ENCODE data around the gene TEPSIN.

The TEPSIN gene

DNA sequence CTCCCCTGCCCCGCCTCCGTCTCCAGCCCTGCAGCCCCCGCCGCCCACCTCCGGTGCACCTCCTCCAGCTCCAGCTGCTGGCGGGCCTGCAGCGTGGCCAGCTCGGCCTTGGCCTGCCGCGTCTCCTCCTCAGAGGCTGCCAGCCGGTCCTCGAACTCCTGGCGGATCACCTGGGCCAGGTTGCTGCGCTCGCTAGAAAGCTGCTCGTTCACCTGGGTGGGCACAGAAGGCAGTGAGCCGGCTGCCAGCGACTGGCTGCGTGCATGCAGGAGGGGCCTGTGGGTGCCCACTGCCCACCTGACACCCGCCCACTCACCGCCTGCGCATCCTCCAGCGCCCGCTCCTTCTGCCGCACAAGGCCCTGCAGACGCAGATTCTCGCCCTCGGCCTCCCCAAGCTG is 48.3 kb downstream of the TEPSIN start:
- TF ChIP-seq TCF12 (IDR thresholded peaks at IDR 0.05; ENCODE audit: low read depth) (no peak), CEBPB (IDR thresholded peaks at IDR 0.05) (no peak), ZBTB7A (IDR thresholded peaks at IDR 0.05; ENCODE audit: low read depth) (no peak), RAD21 (IDR thresholded peaks at IDR 0.05; ENCODE audit: low read depth) (no peak), TEAD4 (IDR thresholded peaks at IDR 0.05) (no peak), CREB1 (IDR thresholded peaks at IDR 0.05; ENCODE audit: low read depth) (no peak)
- TF ChIP-seq, protein P1, sequence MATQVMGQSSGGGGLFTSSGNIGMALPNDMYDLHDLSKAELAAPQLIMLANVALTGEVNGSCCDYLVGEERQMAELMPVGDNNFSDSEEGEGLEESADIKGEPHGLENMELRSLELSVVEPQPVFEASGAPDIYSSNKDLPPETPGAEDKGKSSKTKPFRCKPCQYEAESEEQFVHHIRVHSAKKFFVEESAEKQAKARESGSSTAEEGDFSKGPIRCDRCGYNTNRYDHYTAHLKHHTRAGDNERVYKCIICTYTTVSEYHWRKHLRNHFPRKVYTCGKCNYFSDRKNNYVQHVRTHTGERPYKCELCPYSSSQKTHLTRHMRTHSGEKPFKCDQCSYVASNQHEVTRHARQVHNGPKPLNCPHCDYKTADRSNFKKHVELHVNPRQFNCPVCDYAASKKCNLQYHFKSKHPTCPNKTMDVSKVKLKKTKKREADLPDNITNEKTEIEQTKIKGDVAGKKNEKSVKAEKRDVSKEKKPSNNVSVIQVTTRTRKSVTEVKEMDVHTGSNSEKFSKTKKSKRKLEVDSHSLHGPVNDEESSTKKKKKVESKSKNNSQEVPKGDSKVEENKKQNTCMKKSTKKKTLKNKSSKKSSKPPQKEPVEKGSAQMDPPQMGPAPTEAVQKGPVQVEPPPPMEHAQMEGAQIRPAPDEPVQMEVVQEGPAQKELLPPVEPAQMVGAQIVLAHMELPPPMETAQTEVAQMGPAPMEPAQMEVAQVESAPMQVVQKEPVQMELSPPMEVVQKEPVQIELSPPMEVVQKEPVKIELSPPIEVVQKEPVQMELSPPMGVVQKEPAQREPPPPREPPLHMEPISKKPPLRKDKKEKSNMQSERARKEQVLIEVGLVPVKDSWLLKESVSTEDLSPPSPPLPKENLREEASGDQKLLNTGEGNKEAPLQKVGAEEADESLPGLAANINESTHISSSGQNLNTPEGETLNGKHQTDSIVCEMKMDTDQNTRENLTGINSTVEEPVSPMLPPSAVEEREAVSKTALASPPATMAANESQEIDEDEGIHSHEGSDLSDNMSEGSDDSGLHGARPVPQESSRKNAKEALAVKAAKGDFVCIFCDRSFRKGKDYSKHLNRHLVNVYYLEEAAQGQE (IDR thresholded peaks at IDR 0.05; ENCODE audit: low read depth): no peak
- TF ChIP-seq, protein P2, sequence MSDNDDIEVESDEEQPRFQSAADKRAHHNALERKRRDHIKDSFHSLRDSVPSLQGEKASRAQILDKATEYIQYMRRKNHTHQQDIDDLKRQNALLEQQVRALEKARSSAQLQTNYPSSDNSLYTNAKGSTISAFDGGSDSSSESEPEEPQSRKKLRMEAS (IDR thresholded peaks at IDR 0.05): no peak

DNA sequence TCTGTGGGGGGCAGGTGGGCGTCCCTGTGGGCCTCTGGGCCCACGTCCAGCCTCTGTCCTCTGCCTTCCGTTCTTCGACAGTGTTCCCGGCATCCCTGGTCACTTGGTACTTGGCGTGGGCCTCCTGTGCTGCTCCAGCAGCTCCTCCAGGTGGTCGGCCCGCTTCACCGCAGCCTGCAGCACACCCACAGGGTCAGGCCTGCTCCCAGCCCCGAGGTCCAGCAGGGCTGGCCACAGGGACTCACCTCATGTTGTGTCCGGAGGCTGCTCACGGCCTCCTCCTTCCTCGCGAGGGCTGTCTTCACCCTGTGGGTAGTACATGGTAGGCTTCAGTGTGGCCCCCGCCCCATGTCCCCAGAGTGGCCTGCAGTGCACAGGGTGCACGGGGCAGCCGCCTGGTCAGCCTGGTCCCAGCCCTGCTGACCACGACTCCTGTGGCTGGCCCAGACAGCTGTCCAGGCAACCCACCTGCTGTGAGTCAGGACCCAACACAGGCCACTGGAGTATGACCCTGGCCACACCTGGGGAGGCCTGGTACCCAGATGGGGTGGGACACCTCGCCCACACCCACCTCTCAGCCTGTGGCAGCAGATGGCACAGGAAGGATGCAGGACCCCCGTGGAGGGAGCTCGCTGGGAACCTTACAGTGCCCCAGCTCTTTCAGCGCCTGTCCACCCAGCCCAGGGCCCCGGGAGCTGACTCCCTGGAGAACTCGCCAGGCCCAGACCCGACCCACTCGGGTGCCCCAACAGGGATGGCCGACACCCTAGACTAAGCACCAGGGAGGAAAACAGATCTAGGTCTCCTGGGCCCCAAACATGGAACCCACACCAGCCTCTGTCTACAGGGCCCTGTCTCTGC is 49.0 kb downstream of the TEPSIN start:
- peak; percentile 49; the same call in 1 of the 2 replicates for TF ChIP-seq RAD21 (IDR thresholded peaks at IDR 0.05; ENCODE audit: low read depth)
- TF ChIP-seq, protein P2 (IDR thresholded peaks at IDR 0.05): no peak

DNA sequence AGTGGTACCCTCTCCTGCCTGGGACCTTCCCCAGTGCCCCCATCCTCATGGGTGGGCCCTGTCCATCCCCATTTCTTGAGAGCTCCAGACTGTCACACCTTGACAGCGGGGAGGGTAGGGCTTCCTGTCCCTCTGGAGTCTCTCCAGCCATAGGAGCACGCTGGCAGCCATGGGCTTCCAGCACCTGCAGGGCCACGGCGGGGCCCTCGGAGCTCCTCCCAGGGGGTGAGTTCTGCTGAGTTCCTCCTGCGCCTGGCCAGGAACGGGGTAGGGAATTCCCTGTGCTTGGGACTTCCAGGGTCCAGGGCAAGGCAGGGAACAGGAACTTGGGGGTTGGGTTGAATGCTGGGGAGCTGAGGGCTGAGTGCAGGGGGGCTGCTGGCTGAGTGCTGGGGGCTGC is 49.8 kb downstream of the TEPSIN start:
- TF ChIP-seq TCF12 (IDR thresholded peaks at IDR 0.05; ENCODE audit: low read depth) (no peak), TAF1 (IDR thresholded peaks at IDR 0.05; ENCODE audit: low read depth) (no peak), CREB1 (IDR thresholded peaks at IDR 0.05; ENCODE audit: low read depth) (no peak), ZBTB7A (IDR thresholded peaks at IDR 0.05; ENCODE audit: low read depth) (no peak), NFIC (IDR thresholded peaks at IDR 0.05) (no peak), EGR1 (IDR thresholded peaks at IDR 0.05) (no peak), YY1 (IDR thresholded peaks at IDR 0.05; ENCODE audit: low read depth) (no peak), FOXM1 (IDR thresholded peaks at IDR 0.05; ENCODE audit: borderline replicate concordance, low read depth) (no peak), CEBPB (IDR thresholded peaks at IDR 0.05) (no peak), TEAD4 (IDR thresholded peaks at IDR 0.05) (no peak)
- TF ChIP-seq, protein P1 (IDR thresholded peaks at IDR 0.05; ENCODE audit: low read depth): no peak

DNA sequence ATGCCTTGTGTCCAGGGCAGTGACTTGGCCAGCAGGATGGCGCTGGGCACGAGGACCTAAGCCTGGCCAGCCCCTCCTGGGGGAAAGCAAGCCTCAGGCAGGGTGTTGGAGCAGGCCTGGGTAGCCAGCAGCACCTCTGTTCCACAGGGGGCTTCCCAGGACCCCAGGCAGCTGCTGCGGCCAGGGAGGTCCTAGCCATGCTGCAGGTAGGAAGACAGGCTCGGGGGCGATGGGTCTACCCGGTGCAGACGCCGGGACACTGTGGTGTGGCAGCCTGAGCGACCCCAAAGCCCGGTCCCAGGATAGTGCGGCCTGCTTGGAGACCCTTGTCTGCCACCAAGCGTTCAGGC is 50.4 kb downstream of the TEPSIN start:
- TF ChIP-seq TEAD4 (IDR thresholded peaks at IDR 0.05) (no peak), TCF12 (IDR thresholded peaks at IDR 0.05; ENCODE audit: low read depth) (no peak), RAD21 (IDR thresholded peaks at IDR 0.05; ENCODE audit: low read depth) (no peak), EP300 (IDR thresholded peaks at IDR 0.05; ENCODE audit: borderline replicate concordance) (no peak), ZBTB7A (IDR thresholded peaks at IDR 0.05; ENCODE audit: low read depth) (no peak), CEBPB (IDR thresholded peaks at IDR 0.05) (no peak), YY1 (IDR thresholded peaks at IDR 0.05; ENCODE audit: low read depth) (no peak), TAF1 (IDR thresholded peaks at IDR 0.05; ENCODE audit: low read depth) (no peak), EGR1 (IDR thresholded peaks at IDR 0.05) (no peak), NFIC (IDR thresholded peaks at IDR 0.05) (no peak), CREB1 (IDR thresholded peaks at IDR 0.05; ENCODE audit: low read depth) (no peak), FOXM1 (IDR thresholded peaks at IDR 0.05; ENCODE audit: borderline replicate concordance, low read depth) (no peak)
- TF ChIP-seq, protein P3, sequence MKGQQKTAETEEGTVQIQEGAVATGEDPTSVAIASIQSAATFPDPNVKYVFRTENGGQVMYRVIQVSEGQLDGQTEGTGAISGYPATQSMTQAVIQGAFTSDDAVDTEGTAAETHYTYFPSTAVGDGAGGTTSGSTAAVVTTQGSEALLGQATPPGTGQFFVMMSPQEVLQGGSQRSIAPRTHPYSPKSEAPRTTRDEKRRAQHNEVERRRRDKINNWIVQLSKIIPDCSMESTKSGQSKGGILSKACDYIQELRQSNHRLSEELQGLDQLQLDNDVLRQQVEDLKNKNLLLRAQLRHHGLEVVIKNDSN (IDR thresholded peaks at IDR 0.05): no peak
- TF ChIP-seq, protein P1 (IDR thresholded peaks at IDR 0.05; ENCODE audit: low read depth): no peak
- TF ChIP-seq, protein P2 (IDR thresholded peaks at IDR 0.05): no peak

All from Ishikawa (cell line).